Measurements from ENCODE around the gene CTTNBP2. TPM values are rescaled to one million over a fixed set of nuclear protein-coding genes. Genes with fewer than 3 reads are reported as not detected.

Gene CTTNBP2
- total RNA-seq, 1 donor from 2014 or later: 1.2 TPM

GRCh38 chr7:117706210-117706609 is 167.0 kb downstream of the CTTNBP2 start:
- DNase-seq: no peak
- no peaks in the 10 kb centered on the region for H3K9me3 ChIP-seq (replicated peaks)
- H3K4me1 ChIP-seq: no peaks in the 10 kb centered on the region
- H3K4me3 ChIP-seq: no peak overlapping the region
- H3K27me3 ChIP-seq (ENCODE audit: low read depth): no peaks in the 10 kb centered on the region
- no peak for TF ChIP-seq CTCF (IDR thresholded peaks at IDR 0.05; ENCODE audit: borderline replicate concordance)
- intact Hi-C loops (cut with micrococcal nuclease): no loop called here
- no peaks in the 10 kb centered on the region for H3K36me3 ChIP-seq
- H3K27ac ChIP-seq (replicated peaks): no peak overlapping the region

GRCh38 chr7:117705630-117706029 is 167.6 kb downstream of the CTTNBP2 start:
- no peaks in the 10 kb centered on the region for H3K9me3 ChIP-seq (replicated peaks)
- H3K4me3 ChIP-seq: no peak overlapping the region
- H3K27me3 ChIP-seq (ENCODE audit: low read depth): no peaks in the 10 kb centered on the region
- H3K4me1 ChIP-seq: no peaks in the 10 kb centered on the region
- H3K27ac ChIP-seq (replicated peaks): no peak overlapping the region
- no peak for TF ChIP-seq CTCF (IDR thresholded peaks at IDR 0.05; ENCODE audit: borderline replicate concordance)
- no peaks in the 10 kb centered on the region for H3K36me3 ChIP-seq
- no peak for DNase-seq
- intact Hi-C loops (cut with micrococcal nuclease): no loop called here

- no peak for TF ChIP-seq CTCF (IDR thresholded peaks at IDR 0.05; ENCODE audit: borderline replicate concordance)
- Histone ChIP-seq H3K9me3 (replicated peaks) (no peaks in the 10 kb centered on the region), H3K36me3 (no peaks in the 10 kb centered on the region), H3K4me3 (no peak overlapping the region), H3K4me1 (no peaks in the 10 kb centered on the region), H3K27ac (replicated peaks) (no peak overlapping the region), H3K27me3 (ENCODE audit: low read depth) (no peaks in the 10 kb centered on the region)
- DNase-seq: no peak
- intact Hi-C loops (cut with micrococcal nuclease): no loop called here
Observed at GRCh38 chr7:117704063-117704462, 169.2 kb downstream of the CTTNBP2 start.

GRCh38 chr7:117698018-117698417 is 175.2 kb downstream of the CTTNBP2 start:
- H3K27me3 ChIP-seq (ENCODE audit: low read depth): no peaks in the 10 kb centered on the region
- intact Hi-C loops (cut with micrococcal nuclease): no loop called here
- H3K4me1 ChIP-seq: no peaks in the 10 kb centered on the region
- H3K36me3 ChIP-seq: no peaks in the 10 kb centered on the region
- no peak for TF ChIP-seq CTCF (IDR thresholded peaks at IDR 0.05; ENCODE audit: borderline replicate concordance)
- no peaks in the 10 kb centered on the region for H3K9me3 ChIP-seq (replicated peaks)
- DNase-seq: no peak
- no peak overlapping the region for H3K4me3 ChIP-seq
- no peak overlapping the region for H3K27ac ChIP-seq (replicated peaks)

- no peak for TF ChIP-seq CTCF (IDR thresholded peaks at IDR 0.05; ENCODE audit: borderline replicate concordance)
- no peak overlapping the region for H3K4me3 ChIP-seq
- no peaks in the 10 kb centered on the region for H3K36me3 ChIP-seq
- DNase-seq: no peak
- no peaks in the 10 kb centered on the region for H3K4me1 ChIP-seq
- H3K9me3 ChIP-seq (replicated peaks): no peaks in the 10 kb centered on the region
- no peak overlapping the region for H3K27ac ChIP-seq (replicated peaks)
- H3K27me3 ChIP-seq (ENCODE audit: low read depth): no peaks in the 10 kb centered on the region
- intact Hi-C loops (cut with micrococcal nuclease): no loop called here
Observed at GRCh38 chr7:117692338-117692737, 180.9 kb downstream of the CTTNBP2 start.

- no peaks in the 10 kb centered on the region for H3K4me1 ChIP-seq
- DNase-seq: no peak
- H3K27me3 ChIP-seq (ENCODE audit: low read depth): peaks cover 2% of the 10 kb centered on the region
- intact Hi-C loops (cut with micrococcal nuclease): no loop called here
- H3K9me3 ChIP-seq (replicated peaks): no peaks in the 10 kb centered on the region
- H3K36me3 ChIP-seq: no peaks in the 10 kb centered on the region
- no peak overlapping the region for H3K4me3 ChIP-seq
- no peak overlapping the region for H3K27ac ChIP-seq (replicated peaks)
- no peak for TF ChIP-seq CTCF (IDR thresholded peaks at IDR 0.05; ENCODE audit: borderline replicate concordance)
Observed at GRCh38 chr7:117690147-117690546, 183.1 kb downstream of the CTTNBP2 start.
